ENCODE measurements around the gene DBI. TPM values are rescaled to one million over a fixed set of nuclear protein-coding genes. Genes with fewer than 3 reads are reported as not detected.

Gene DBI
- total and polyA plus RNA-seq, 2 experiments from 2014 or later: 171 to 873 TPM

GRCh38 chr2:119376810-119377209 is 10.0 kb downstream of the DBI start:
- TF ChIP-seq NANOG (IDR thresholded peaks at IDR 0.05; ENCODE audit: borderline replicate concordance) (no peak), STAT1 (IDR thresholded peaks at IDR 0.05; ENCODE audit: unreplicated experiment) (no peak), ZNF114 (CRISPR knock-in tag; IDR thresholded peaks at IDR 0.05) (no peak), ZNF331 (CRISPR knock-in tag; IDR thresholded peaks at IDR 0.05; ENCODE audit: low read depth) (no peak), EZH2 (IDR thresholded peaks at IDR 0.05; ENCODE audit: low read depth, unreplicated experiment) (no peak), ZNF462 (CRISPR knock-in tag; IDR thresholded peaks at IDR 0.05) (no peak), REST (IDR thresholded peaks at IDR 0.05; ENCODE audit: unreplicated experiment) (no peak), CTCF (conservative IDR thresholded peaks at IDR 0.05; ENCODE audit: low read depth in 2 of 2) (no peak), POLR2AphosphoS5 (IDR thresholded peaks at IDR 0.05; ENCODE audit: low read depth) (no peak), EZH2phosphoT487 (IDR thresholded peaks at IDR 0.05; ENCODE audit: unreplicated experiment) (no peak), CREB1 (CRISPR knock-in tag; IDR thresholded peaks at IDR 0.05; ENCODE audit: low read depth) (no peak), JUNB (IDR thresholded peaks at IDR 0.05; ENCODE audit: unreplicated experiment) (no peak), ETS1 (IDR thresholded peaks at IDR 0.05) (no peak)
- peaks cover 4% of the 10 kb centered on the region; the same call in 1 of the 2 replicates for H3K4me1 ChIP-seq (ENCODE audit: insufficient read depth)
- no peaks in the 10 kb centered on the region for H3K9me2 ChIP-seq (ENCODE audit: insufficient read depth)
- ATAC-seq (no peak), DNase-seq (ENCODE audit: low spot score) (no peak)
- no peak overlapping the region for H3K27ac ChIP-seq (ENCODE audit: low read depth)
- H3K9me3 Mint-ChIP-seq: peaks cover 6% of the 10 kb centered on the region
- no peak overlapping the region for H3K27ac Mint-ChIP-seq
- H3K4me1 Mint-ChIP-seq: peaks cover 10% of the 10 kb centered on the region
- no peaks in the 10 kb centered on the region for H3K27me3 ChIP-seq (ENCODE audit: insufficient read depth)
- no peaks in the 10 kb centered on the region; the same call in 1 of the 2 replicates for H4K20me1 ChIP-seq (replicated peaks; ENCODE audit: insufficient read depth)
- no peaks in the 10 kb centered on the region for H3K79me2 ChIP-seq (replicated peaks; ENCODE audit: insufficient read depth)
- no peak overlapping the region for H2AFZ ChIP-seq
- H3K27me3 Mint-ChIP-seq (ENCODE audit: insufficient read depth, low read depth, poor library complexity): peaks cover 4% of the 10 kb centered on the region
- H3K36me3 ChIP-seq (ENCODE audit: insufficient read depth): peaks cover 19% of the 10 kb centered on the region
- no peak overlapping the region for H3K4me3 ChIP-seq
- H3K4me2 ChIP-seq: no peak overlapping the region
- H3K36me3 Mint-ChIP-seq (ENCODE audit: low read depth): peaks cover 33% of the 10 kb centered on the region
- no peak overlapping the region for H3K4me3 Mint-ChIP-seq
- H3F3A ChIP-seq (replicated peaks; ENCODE audit: low read depth): no peaks in the 10 kb centered on the region

Measured in GM23338 (cell line).